H1 (cell line): ENCODE measurements around the gene PCDHGB5. TPM values are rescaled to one million over a fixed set of nuclear protein-coding genes. Genes with fewer than 3 reads are reported as not detected.

Experiments used
- ASH2L ChIP-seq: fragments of 200-600, 300-600 bp; sonication (generic); IDR thresholded peaks from one replicate; pipeline ENCODE4 v1.7.1; 2017; ENCODE audit warnings: low read length
- CBX8 ChIP-seq: fragments of 300-800, 300-1000 bp; sonication (generic); IDR thresholded peaks from 2 replicates; pipeline ENCODE4 v1.7.1; 2016; ENCODE audit warnings: low read depth, low read length, borderline replicate concordance
- CEBPB ChIP-seq: IDR thresholded peaks from 2 replicates; pipeline ENCODE4 v1.6.1; 2012; ENCODE audit warnings: low read depth, low read length
- GABPA ChIP-seq: IDR thresholded peaks from 2 replicates; pipeline ENCODE4 v1.6.1; 2011; ENCODE audit warnings: mild to moderate bottlenecking, low read length, moderate library complexity, borderline replicate concordance; ENCODE audit not compliant: insufficient read depth
- NANOG ChIP-seq: IDR thresholded peaks from 2 replicates; pipeline ENCODE4 v1.6.1; 2011; ENCODE audit warnings: low read length, low read depth, mild to moderate bottlenecking, inconsistent platforms; ENCODE audit not compliant: insufficient read depth, poor library complexity, severe bottlenecking
- polyA plus RNA-seq, 7 experiments: library from polyadenylated mRNA; depleted of rRNA in 3 of 7; stranded (reverse) in 5 of 7; unstranded in 2 of 7; fragments of >200 nt in 5 of 7; fragments of 200-250 nt in 2 of 7; gene quantifications; 1 replicate in 5 of 7; 2 replicates in 1 of 7; 4 replicates in 1 of 7; pipeline versions ENCODE4 v1.2.1 to v1.2.3, GENCODE V29; 2011 to 2013; ENCODE audit warnings: missing spikeins in 2 of 7, mixed read lengths in 2 of 7
- total RNA-seq: library from RNA; stranded (reverse); fragmentation: NEBNext Ultra II Directional; extraction: Animal tissue kit (Norgen Biotek cat#: 25700); gene quantifications from 2 replicates; pipeline ENCODE4 v1.2.1, GENCODE V29; 2021

PCDHGB5 gene
- total and polyA plus RNA-seq, 2 of the 8 experiments (the other 6 are each of a cell fraction or from before 2014, with no cell fraction given): 1.1 to 2.6 TPM

DNA sequence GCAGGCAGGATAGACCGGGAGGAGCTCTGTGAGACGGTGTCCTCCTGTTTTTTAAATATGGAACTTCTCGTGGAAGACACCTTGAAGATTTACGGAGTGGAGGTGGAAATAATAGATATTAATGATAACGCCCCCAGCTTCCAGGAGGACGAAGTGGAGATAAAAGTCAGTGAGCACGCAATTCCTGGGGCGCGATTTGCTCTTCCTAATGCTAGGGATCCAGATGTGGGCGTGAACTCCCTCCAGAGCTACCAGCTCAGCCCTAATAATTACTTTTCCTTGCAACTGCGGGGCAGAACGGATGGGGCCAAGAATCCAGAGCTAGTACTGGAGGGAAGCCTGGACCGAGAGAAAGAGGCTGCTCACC is 23.7 kb downstream of the PCDHGB5 start (continued):
- TF ChIP-seq GABPA: no peak
- no peak for TF ChIP-seq CEBPB
- no peak for TF ChIP-seq ASH2L
- TF ChIP-seq NANOG: no peak
- no peak for TF ChIP-seq CBX8
- TF ChIP-seq, all 59 proteins: peak for 0
